Measurements from ENCODE around the gene EMILIN2. TPM values are rescaled to one million over a fixed set of nuclear protein-coding genes. Genes with fewer than 3 reads are reported as not detected.
A peak's percentile ranks its signal among the peaks of the same experiment; 100 is the strongest.

The EMILIN2 gene
- total RNA-seq, 1 experiment from 2014 or later = 20.0 TPM

DNA sequence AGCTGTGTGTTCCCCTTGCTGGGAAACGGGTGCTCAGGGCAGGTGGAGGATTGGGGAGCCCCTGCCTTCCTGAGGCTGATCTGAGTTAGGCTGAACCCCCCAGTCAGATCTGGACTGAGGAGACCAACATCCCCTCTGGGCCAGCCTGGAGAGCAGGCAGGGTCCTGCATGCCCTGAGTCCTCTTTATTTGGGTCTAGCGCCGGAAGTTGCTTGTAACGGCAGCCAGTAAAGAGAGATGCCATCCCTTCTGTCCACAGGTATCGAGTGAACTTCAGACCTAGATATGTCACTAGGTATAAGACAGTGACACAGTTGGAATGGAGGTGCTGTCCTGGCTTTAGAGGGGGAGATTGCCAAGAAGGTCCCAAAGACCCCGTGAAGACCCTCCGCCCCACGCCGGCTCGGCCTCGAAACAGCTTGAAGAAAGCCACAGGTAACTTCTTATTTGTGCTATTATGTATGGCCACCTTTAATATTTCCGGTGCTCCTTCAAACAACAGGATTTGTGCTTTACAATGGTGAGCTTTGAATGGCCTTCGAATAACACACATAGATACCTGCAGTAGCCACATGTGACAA lies 38.0 kb downstream of the EMILIN2 start:
- Histone ChIP-seq H3T11ph (ENCODE audit: low read length) (no peak overlapping the region), H2BK12ac (ENCODE audit: insufficient read length, low read depth, low read length) (no peak overlapping the region), H3K9ac (ENCODE audit: extremely low read depth, insufficient read length, low read length) (no peak overlapping the region), H3K4me2 (ENCODE audit: insufficient read depth, insufficient read length, low read length) (no peak overlapping the region), H2BK120ac (ENCODE audit: low read depth, low read length, poor library complexity, severe bottlenecking) (no peak overlapping the region), H3K14ac (ENCODE audit: insufficient read depth, low read length) (no peak overlapping the region), H2BK15ac (ENCODE audit: low read depth, low read length) (no peak overlapping the region), H3K27me3 (ENCODE audit: insufficient read depth, low read length) (no peaks in the 10 kb centered on the region), H3K27ac (ENCODE audit: insufficient read length, low read depth, low read length) (no peak overlapping the region), H3K23me2 (ENCODE audit: insufficient read length, low read depth, low read length, poor library complexity, severe bottlenecking) (peaks cover 2% of the 10 kb centered on the region), H3K18ac (ENCODE audit: insufficient read length, low read depth, low read length) (no peak overlapping the region), H2AK5ac (ENCODE audit: insufficient read length, low read length) (no peak overlapping the region), H2BK5ac (ENCODE audit: insufficient read length, low read length) (no peak overlapping the region), H4K8ac (replicated peaks; ENCODE audit: insufficient read length, low read depth, low read length) (no peak overlapping the region), H3K79me1 (ENCODE audit: insufficient read depth, low read depth, low read length, poor library complexity, severe bottlenecking) (no peaks in the 10 kb centered on the region), H3K79me2 (ENCODE audit: insufficient read depth, low read length) (no peaks in the 10 kb centered on the region), H3K4me1 (ENCODE audit: insufficient read depth, low read length) (no peaks in the 10 kb centered on the region; the same call in 1 of the 2 replicates), H4K5ac (ENCODE audit: insufficient read length, low read depth, low read length) (no peak overlapping the region), H4K20me1 (ENCODE audit: control insufficient read depth, insufficient read depth, insufficient read length) (no peaks in the 10 kb centered on the region), H3K9me3 (ENCODE audit: control insufficient read depth, low read depth, low read length) (no peaks in the 10 kb centered on the region), H3K4ac (ENCODE audit: low read depth, low read length) (no peak overlapping the region), H3K56ac (ENCODE audit: insufficient read length, low read depth, low read length) (no peak overlapping the region), H2AFZ (ENCODE audit: low read length) (no peak overlapping the region), H3K23ac (ENCODE audit: insufficient read length, low read depth, low read length) (no peak overlapping the region), H4K91ac (ENCODE audit: insufficient read length, low read depth, low read length) (no peak overlapping the region), H2BK20ac (ENCODE audit: low read depth, low read length, poor library complexity, severe bottlenecking) (no peak overlapping the region)
- Mint-ChIP-seq H3K9me3 (peaks cover 11 to 13% of the 10 kb centered on the region in 2 experiments), H3K4me3 (no peak overlapping the region), H3K27me3 (ENCODE audit: low read depth) (peaks cover 3% of the 10 kb centered on the region), H3K36me3 (ENCODE audit: insufficient read depth in 1 of 3, low read depth in 3 of 3) (peaks cover 0 to 16% (median 7%) of the 10 kb centered on the region in 3 experiments; a peak in 6 of 7 replicates), H3K4me1 (peaks cover 15 to 22% of the 10 kb centered on the region in 2 experiments), H3K27ac (0 out of 7 replicates have a peak overlapping the region, but pooled peaks of 1 of the 3 experiments have one; percentile 35)
- DNase-seq = no peak
- WGBS (ENCODE audit: extremely low coverage, insufficient read length, low lambda C conversion rate) = no CpG with 5 or more reads among the region's 13 CpGs
- no peak for TF ChIP-seq CTCF (conservative IDR thresholded peaks at IDR 0.05)
